ENCODE measurements around the gene LSAMP.

DNA sequence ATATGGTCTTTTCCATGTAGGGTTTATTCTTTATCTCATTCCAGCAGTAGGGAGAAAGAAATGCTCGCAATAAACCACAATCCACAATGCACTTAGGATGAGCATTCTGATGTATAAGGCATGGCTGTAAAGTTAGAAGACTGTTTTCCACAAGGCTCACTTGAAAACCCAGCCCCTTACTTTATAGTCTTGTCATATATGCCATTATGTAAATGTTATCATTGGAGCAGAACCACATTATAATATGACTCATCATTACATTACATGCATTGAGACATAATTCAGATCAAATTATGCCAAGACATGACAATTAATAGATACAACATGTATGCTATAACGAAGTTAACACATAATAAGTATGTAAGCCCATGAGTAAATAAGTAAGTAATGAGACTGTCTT lies 348.1 kb downstream of the LSAMP start:
- TF ChIP-seq, protein P1, sequence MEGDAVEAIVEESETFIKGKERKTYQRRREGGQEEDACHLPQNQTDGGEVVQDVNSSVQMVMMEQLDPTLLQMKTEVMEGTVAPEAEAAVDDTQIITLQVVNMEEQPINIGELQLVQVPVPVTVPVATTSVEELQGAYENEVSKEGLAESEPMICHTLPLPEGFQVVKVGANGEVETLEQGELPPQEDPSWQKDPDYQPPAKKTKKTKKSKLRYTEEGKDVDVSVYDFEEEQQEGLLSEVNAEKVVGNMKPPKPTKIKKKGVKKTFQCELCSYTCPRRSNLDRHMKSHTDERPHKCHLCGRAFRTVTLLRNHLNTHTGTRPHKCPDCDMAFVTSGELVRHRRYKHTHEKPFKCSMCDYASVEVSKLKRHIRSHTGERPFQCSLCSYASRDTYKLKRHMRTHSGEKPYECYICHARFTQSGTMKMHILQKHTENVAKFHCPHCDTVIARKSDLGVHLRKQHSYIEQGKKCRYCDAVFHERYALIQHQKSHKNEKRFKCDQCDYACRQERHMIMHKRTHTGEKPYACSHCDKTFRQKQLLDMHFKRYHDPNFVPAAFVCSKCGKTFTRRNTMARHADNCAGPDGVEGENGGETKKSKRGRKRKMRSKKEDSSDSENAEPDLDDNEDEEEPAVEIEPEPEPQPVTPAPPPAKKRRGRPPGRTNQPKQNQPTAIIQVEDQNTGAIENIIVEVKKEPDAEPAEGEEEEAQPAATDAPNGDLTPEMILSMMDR (conservative IDR thresholded peaks at IDR 0.05; ENCODE audit: low read depth, low read length) = no peak
- TF ChIP-seq CEBPB (IDR thresholded peaks at IDR 0.05; ENCODE audit: low read depth, low read length) (no peak), RAD21 (IDR thresholded peaks at IDR 0.05; ENCODE audit: low read length) (no peak), MAZ (IDR thresholded peaks at IDR 0.05; ENCODE audit: borderline replicate concordance, low read depth, low read length) (no peak), MXI1 (IDR thresholded peaks at IDR 0.05; ENCODE audit: borderline replicate concordance, low read depth, low read length) (no peak), RCOR1 (IDR thresholded peaks at IDR 0.05; ENCODE audit: insufficient replicate concordance, low read length) (no peak), POLR2A (IDR thresholded peaks at IDR 0.05; ENCODE audit: low read depth, low read length) (no peak), SMC3 (IDR thresholded peaks at IDR 0.05; ENCODE audit: low read depth, low read length) (no peak), FOS (IDR thresholded peaks at IDR 0.05; ENCODE audit: low read depth, low read length) (peak; percentile 28; the same call in 1 of the 2 replicates)
- TF ChIP-seq, protein P2, sequence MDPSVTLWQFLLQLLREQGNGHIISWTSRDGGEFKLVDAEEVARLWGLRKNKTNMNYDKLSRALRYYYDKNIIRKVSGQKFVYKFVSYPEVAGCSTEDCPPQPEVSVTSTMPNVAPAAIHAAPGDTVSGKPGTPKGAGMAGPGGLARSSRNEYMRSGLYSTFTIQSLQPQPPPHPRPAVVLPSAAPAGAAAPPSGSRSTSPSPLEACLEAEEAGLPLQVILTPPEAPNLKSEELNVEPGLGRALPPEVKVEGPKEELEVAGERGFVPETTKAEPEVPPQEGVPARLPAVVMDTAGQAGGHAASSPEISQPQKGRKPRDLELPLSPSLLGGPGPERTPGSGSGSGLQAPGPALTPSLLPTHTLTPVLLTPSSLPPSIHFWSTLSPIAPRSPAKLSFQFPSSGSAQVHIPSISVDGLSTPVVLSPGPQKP (IDR thresholded peaks at IDR 0.05; ENCODE audit: borderline replicate concordance, low read depth, low read length) = no peak
- TF ChIP-seq, protein P3, sequence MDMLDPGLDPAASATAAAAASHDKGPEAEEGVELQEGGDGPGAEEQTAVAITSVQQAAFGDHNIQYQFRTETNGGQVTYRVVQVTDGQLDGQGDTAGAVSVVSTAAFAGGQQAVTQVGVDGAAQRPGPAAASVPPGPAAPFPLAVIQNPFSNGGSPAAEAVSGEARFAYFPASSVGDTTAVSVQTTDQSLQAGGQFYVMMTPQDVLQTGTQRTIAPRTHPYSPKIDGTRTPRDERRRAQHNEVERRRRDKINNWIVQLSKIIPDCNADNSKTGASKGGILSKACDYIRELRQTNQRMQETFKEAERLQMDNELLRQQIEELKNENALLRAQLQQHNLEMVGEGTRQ (IDR thresholded peaks at IDR 0.05; ENCODE audit: low read depth, low read length) = no peak
